ENCODE measurements around the gene SNX27.

SNX27 gene

GRCh38 chr1:151737026-151737425 lies 125.2 kb downstream of the SNX27 start:
- DNase-seq (ENCODE audit: low read depth) = no peak
- H3K4me3 ChIP-seq (ENCODE audit: control insufficient read depth, low read depth, low read length) = no peak overlapping the region
- no peak for TF ChIP-seq CTCF (conservative IDR thresholded peaks at IDR 0.05; ENCODE audit: control insufficient read depth, insufficient read depth, low read depth, low read length)

GRCh38 chr1:151737479-151737878 lies 125.6 kb downstream of the SNX27 start:
- H3K4me3 ChIP-seq (ENCODE audit: control insufficient read depth, low read depth, low read length) = no peak overlapping the region
- no peak for TF ChIP-seq CTCF (conservative IDR thresholded peaks at IDR 0.05; ENCODE audit: control insufficient read depth, insufficient read depth, low read depth, low read length)
- no peak for DNase-seq (ENCODE audit: low read depth)

- H3K4me3 ChIP-seq (ENCODE audit: control insufficient read depth, low read depth, low read length) = no peak overlapping the region
- no peak for TF ChIP-seq CTCF (conservative IDR thresholded peaks at IDR 0.05; ENCODE audit: control insufficient read depth, insufficient read depth, low read depth, low read length)
- no peak for DNase-seq (ENCODE audit: low read depth)
These were observed 127.9 kb downstream of the SNX27 start for GRCh38 chr1:151739590-151740355.

- DNase-seq (ENCODE audit: low read depth) = no peak
- H3K4me3 ChIP-seq (ENCODE audit: control insufficient read depth, low read depth, low read length) = no peak overlapping the region
- no peak for TF ChIP-seq CTCF (conservative IDR thresholded peaks at IDR 0.05; ENCODE audit: control insufficient read depth, insufficient read depth, low read depth, low read length)
These were observed 129.7 kb downstream of the SNX27 start for GRCh38 chr1:151741516-151741915.

All from fibroblast of mammary gland (primary cell).